Activated naive CD4-positive, alpha-beta T cell treated with anti-CD3 and anti-CD28 coated beads, Interleukin-2, amount 50 U/mL, for 72 hours (primary cell): ENCODE results near the gene MYLK. TPM values are rescaled to one million over a fixed set of nuclear protein-coding genes. Genes with fewer than 3 reads are reported as not detected.
"Not testable (repeated sequence)": the region's sequence is repeated elsewhere in the genome, so short reads cannot be mapped to it uniquely, and the experiment has no call there.

ENCODE experiments used
- ATAC-seq, 2 donors: fragments of 150-1000 bp; cut with Tn5 transposase; 2 replicates each; pipeline ENCODE4 v1.10.0; 2021; ENCODE audit warnings: mild to moderate bottlenecking in 2 of 2, moderate library complexity in 2 of 2
- DNase-seq, 2 donors: peaks; one replicate each; pipeline ENCODE4 v3.0.0; 2021 to 2022; ENCODE audit warnings: low spot score in 2 of 2
- H3K27ac Mint-ChIP-seq, 2 donors: one replicate each; pipeline ENCODE4 v1.8.0; 2022; ENCODE audit warnings: mild to moderate bottlenecking in 2 of 2, mixed read lengths in 2 of 2
- H3K36me3 Mint-ChIP-seq, 2 donors: one replicate each; pipeline ENCODE4 v1.8.0; 2022; ENCODE audit warnings: mixed read lengths in 2 of 2
- H3K9me3 Mint-ChIP-seq, 2 donors: one replicate each; pipeline ENCODE4 v1.8.0; 2022; ENCODE audit warnings: mixed read lengths in 2 of 2
- total RNA-seq, 2 donors: library from RNA; stranded (reverse); gene quantifications; one replicate each; pipeline ENCODE4 v1.2.3, GENCODE V29; 2022

Gene MYLK
- total RNA-seq, 2 donors from 2014 or later, result 0.19 to 0.30 TPM

- Mint-ChIP-seq H3K36me3 (no peaks in the 10 kb centered on the region), H3K27ac (no peak overlapping the region), H3K9me3 (no peaks in the 10 kb centered on the region)
- ATAC-seq, result no peak
- no peak for DNase-seq
Measured at GRCh38 chr3:123624302-123624701, 259.8 kb downstream of the MYLK start.

- Mint-ChIP-seq H3K36me3 (no peaks in the 10 kb centered on the region), H3K27ac (no peak overlapping the region), H3K9me3 (no peaks in the 10 kb centered on the region)
- DNase-seq, result no peak
- ATAC-seq, result no peak
Measured at GRCh38 chr3:123623346-123623880, 260.7 kb downstream of the MYLK start.

GRCh38 chr3:123622766-123623165 is 261.4 kb downstream of the MYLK start:
- no peaks in the 10 kb centered on the region for H3K9me3 Mint-ChIP-seq
- ATAC-seq, result no peak
- H3K27ac Mint-ChIP-seq, result no peak overlapping the region
- no peaks in the 10 kb centered on the region for H3K36me3 Mint-ChIP-seq
- DNase-seq, result no peak

GRCh38 chr3:123621850-123622189 is 262.3 kb downstream of the MYLK start:
- Mint-ChIP-seq H3K9me3 (no peaks in the 10 kb centered on the region), H3K36me3 (no peaks in the 10 kb centered on the region)

GRCh38 chr3:123621186-123621849 is 262.8 kb downstream of the MYLK start:
- Mint-ChIP-seq H3K36me3 (no peaks in the 10 kb centered on the region), H3K9me3 (no peaks in the 10 kb centered on the region)
- no peak for DNase-seq

More at GRCh38 chr3:123621850-123622189, 262.3 kb downstream of the MYLK start:
- no peak overlapping the region for H3K27ac Mint-ChIP-seq
- DNase-seq (no peak), ATAC-seq (no peak)

GRCh38 chr3:123620343-123620742 is 263.8 kb downstream of the MYLK start:
- DNase-seq (no peak), ATAC-seq (no peak)
- H3K9me3 Mint-ChIP-seq, result no peaks in the 10 kb centered on the region
- H3K27ac Mint-ChIP-seq, result no peak overlapping the region
- H3K36me3 Mint-ChIP-seq, result no peaks in the 10 kb centered on the region

More at GRCh38 chr3:123621186-123621849, 262.8 kb downstream of the MYLK start:
- H3K27ac Mint-ChIP-seq, result no peak overlapping the region
- ATAC-seq, result no peak

GRCh38 chr3:123618768-123619484 is 265.2 kb downstream of the MYLK start:
- DNase-seq, result no peak
- no peaks in the 10 kb centered on the region for H3K36me3 Mint-ChIP-seq
- H3K27ac Mint-ChIP-seq, result no peak overlapping the region
- no peak for ATAC-seq
- H3K9me3 Mint-ChIP-seq, result no peaks in the 10 kb centered on the region

GRCh38 chr3:123618076-123618708 is 265.9 kb downstream of the MYLK start:
- no peak for ATAC-seq
- no peaks in the 10 kb centered on the region for H3K36me3 Mint-ChIP-seq
- DNase-seq, result no peak
- H3K9me3 Mint-ChIP-seq, result no peaks in the 10 kb centered on the region
- peak overlapping the region in 1 of 2 donors; percentile 69 for H3K27ac Mint-ChIP-seq

GRCh38 chr3:123616593-123616992 is 267.5 kb downstream of the MYLK start:
- H3K36me3 Mint-ChIP-seq, result no peaks in the 10 kb centered on the region
- DNase-seq (no peak), ATAC-seq (no peak)
- no peak overlapping the region for H3K27ac Mint-ChIP-seq
- H3K9me3 Mint-ChIP-seq, result no peaks in the 10 kb centered on the region

GRCh38 chr3:123613543-123613942 is 270.6 kb downstream of the MYLK start:
- ATAC-seq, result no peak
- DNase-seq, result no peak
- Mint-ChIP-seq H3K9me3 (no peaks in the 10 kb centered on the region), H3K27ac (no peak overlapping the region), H3K36me3 (no peaks in the 10 kb centered on the region)

GRCh38 chr3:123611674-123612073 is 272.5 kb downstream of the MYLK start:
- not testable (repeated sequence) for ATAC-seq, H3K9me3 Mint-ChIP-seq, DNase-seq, H3K27ac Mint-ChIP-seq, H3K36me3 Mint-ChIP-seq

- Mint-ChIP-seq H3K9me3 (no peaks in the 10 kb centered on the region), H3K27ac (no peak overlapping the region), H3K36me3 (no peaks in the 10 kb centered on the region)
- DNase-seq (no peak), ATAC-seq (no peak)
Measured at GRCh38 chr3:123611082-123611481, 273.1 kb downstream of the MYLK start.

- DNase-seq, result no peak
- no peak for ATAC-seq
- H3K9me3 Mint-ChIP-seq, result no peaks in the 10 kb centered on the region
- H3K27ac Mint-ChIP-seq, result no peak overlapping the region
- no peaks in the 10 kb centered on the region for H3K36me3 Mint-ChIP-seq
Measured at GRCh38 chr3:123610331-123610730, 273.8 kb downstream of the MYLK start.

GRCh38 chr3:123609063-123609462 is 275.1 kb downstream of the MYLK start:
- Mint-ChIP-seq H3K27ac (no peak overlapping the region), H3K9me3 (no peaks in the 10 kb centered on the region), H3K36me3 (no peaks in the 10 kb centered on the region)
- no peak for ATAC-seq
- DNase-seq, result no peak

GRCh38 chr3:123608263-123608937 is 275.7 kb downstream of the MYLK start:
- ATAC-seq, result no peak
- no peaks in the 10 kb centered on the region for H3K9me3 Mint-ChIP-seq
- H3K36me3 Mint-ChIP-seq, result no peaks in the 10 kb centered on the region
- no peak overlapping the region for H3K27ac Mint-ChIP-seq
- DNase-seq, result no peak

GRCh38 chr3:123606527-123606926 is 277.6 kb downstream of the MYLK start:
- Mint-ChIP-seq H3K36me3 (no peaks in the 10 kb centered on the region), H3K27ac (no peak overlapping the region), H3K9me3 (no peaks in the 10 kb centered on the region)
- ATAC-seq (no peak), DNase-seq (no peak)

GRCh38 chr3:123605789-123606234 is 278.3 kb downstream of the MYLK start:
- no peak for DNase-seq
- ATAC-seq, result peak; percentile 44 to 72
- Mint-ChIP-seq H3K9me3 (no peaks in the 10 kb centered on the region), H3K27ac (no peak overlapping the region), H3K36me3 (peaks cover 0 to 1% of the 10 kb centered on the region in 2 donors)
